H1 (cell line): ENCODE results near the gene MYBPC3. TPM values are rescaled to one million over a fixed set of nuclear protein-coding genes. Genes with fewer than 3 reads are reported as not detected.

Source experiments
- CTCF ChIA-PET: fragments of 300-600 bp; sonication (Branson Sonifier 250); formaldehyde crosslinking; loops from one replicate; lab custom pipeline; 2021; ENCODE audit not compliant: partially characterized antibody; lab: Charles Lee
- POLR2A ChIA-PET: fragments of 300-600 bp; sonication (Branson Sonifier 250); formaldehyde crosslinking; loops from one replicate; lab custom pipeline; 2021; ENCODE audit warnings: inconsistent platforms; ENCODE audit not compliant: partially characterized antibody; lab: Charles Lee
- DNase-seq, 2 experiments: peaks; one replicate each; pipeline versions ENCODE4 v3.0.0 to v3.0.0-alpha.2; 2010 to 2022; ENCODE audit warnings: low spot score in 2 of 2, low read depth in 1 of 2, mixed read lengths in 1 of 2
- FAIRE-seq: peaks from 2 replicates; lab custom pipeline; 2011; peaks lifted over from hg19 to GRCh38; lab: Jason Lieb, UNC
- H2AFZ ChIP-seq: 2 replicates; pipeline ENCODE4 v1.8.1; 2012; ENCODE audit warnings: low read length, inconsistent platforms
- H2AK5ac ChIP-seq: 2 replicates; pipeline ENCODE4 v1.6.1; 2013; ENCODE audit warnings: low read depth, low read length
- H2BK120ac ChIP-seq: replicated peaks from 2 replicates; pipeline ENCODE3; 2013; ENCODE audit warnings: low read depth, low read length, inconsistent platforms
- H2BK12ac ChIP-seq: 2 replicates; pipeline ENCODE4 v1.6.1; 2013; ENCODE audit warnings: low read depth, low read length
- H2BK15ac ChIP-seq: 2 replicates; pipeline ENCODE4 v1.6.1; 2013; ENCODE audit warnings: low read length
- H2BK20ac ChIP-seq: 2 replicates; pipeline ENCODE4 v1.6.1; 2013; ENCODE audit warnings: low read length
- H2BK5ac ChIP-seq: 2 replicates; pipeline ENCODE4 v1.6.1; 2013; ENCODE audit warnings: low read depth, low read length
- H3K14ac ChIP-seq: 2 replicates; pipeline ENCODE4 v1.6.1; 2013; ENCODE audit warnings: inconsistent platforms; ENCODE audit not compliant: insufficient read length
- H3K18ac ChIP-seq: 2 replicates; pipeline ENCODE4 v1.6.1; 2013; ENCODE audit warnings: low read length; ENCODE audit errors: extremely low read depth
- H3K23ac ChIP-seq: 2 replicates; pipeline ENCODE4 v1.6.1; 2013; ENCODE audit warnings: inconsistent platforms; ENCODE audit not compliant: insufficient read length
- H3K23me2 ChIP-seq: 2 replicates; pipeline ENCODE4 v1.6.1; 2013; ENCODE audit warnings: low read depth, low read length
- H3K27ac ChIP-seq: 2 replicates; pipeline ENCODE4 v1.6.1; 2011; ENCODE audit warnings: low read depth, low read length, inconsistent platforms
- H3K27me3 ChIP-seq, 4 experiments: replicated peaks in 1 of 4; 1 replicate in 1 of 4; 2 replicates in 3 of 4; pipeline versions ENCODE4 v1.6.1 to v1.8.1; 2011 to 2013; ENCODE audit warnings: low read length in 3 of 4, mild to moderate bottlenecking in 3 of 4, inconsistent platforms in 2 of 4, mixed read lengths in 2 of 4, moderate library complexity in 1 of 4; ENCODE audit not compliant: control insufficient read depth in 3 of 4, insufficient read depth in 3 of 4; ENCODE audit errors: extremely low read depth in 1 of 4
- H3K36me3 ChIP-seq, 4 experiments: 2 replicates each; pipeline versions ENCODE4 v1.6.1 to v1.8.1; 2011 to 2013; ENCODE audit warnings: mild to moderate bottlenecking in 4 of 4, low read length in 3 of 4, moderate library complexity in 2 of 4, control low read depth in 1 of 4, inconsistent platforms in 1 of 4; ENCODE audit not compliant: insufficient read depth in 4 of 4, control insufficient read depth in 2 of 4
- H3K4ac ChIP-seq: replicated peaks from 2 replicates; pipeline ENCODE3; 2013; ENCODE audit warnings: low read length, low read depth, mixed read lengths, inconsistent platforms; ENCODE audit not compliant: insufficient read length
- H3K4me1 ChIP-seq, 4 experiments: replicated peaks in 1 of 4; 1 replicate in 1 of 4; 2 replicates in 3 of 4; pipeline versions ENCODE4 v1.6.1 to v1.8.1; 2011 to 2013; ENCODE audit warnings: low read length in 3 of 4, inconsistent platforms in 2 of 4, mixed read lengths in 1 of 4; ENCODE audit not compliant: insufficient read depth in 4 of 4, control insufficient read depth in 3 of 4
- H3K4me2 ChIP-seq, 2 experiments: 2 replicates each; pipeline versions ENCODE4 v1.6.1 to v1.8.1; 2011 to 2013; ENCODE audit warnings: low read depth in 2 of 2, low read length in 2 of 2, control low read depth in 1 of 2, inconsistent platforms in 1 of 2, mild to moderate bottlenecking in 1 of 2; ENCODE audit not compliant: insufficient read depth in 1 of 2
- H3K4me3 ChIP-seq, 4 experiments: fragments of 200-600, 300-600 bp in 1 of 4; sonication (generic), shearing (Covaris generic), sonication (Bioruptor Twin) in 1 of 4; 2 replicates each; pipeline versions ENCODE4 v1.5.1 to v1.8.1; 2011 to 2016; ENCODE audit warnings: low read length in 4 of 4, low read depth in 3 of 4, control low read depth in 2 of 4, inconsistent platforms in 2 of 4, mild to moderate bottlenecking in 2 of 4, mixed read lengths in 1 of 4, moderate library complexity in 1 of 4; ENCODE audit not compliant: insufficient read depth in 2 of 4; ENCODE audit errors: extremely low read depth in 1 of 4
- H3K56ac ChIP-seq: replicated peaks from 2 replicates; pipeline ENCODE3; 2013; ENCODE audit warnings: low read depth, mild to moderate bottlenecking, mixed read lengths, low read length, inconsistent platforms; ENCODE audit not compliant: insufficient read length
- H3K79me1 ChIP-seq: 2 replicates; pipeline ENCODE4 v1.6.1; 2013; ENCODE audit warnings: low read depth, low read length, control low read depth
- H3K79me2 ChIP-seq, 2 experiments: 2 replicates each; pipeline versions ENCODE4 v1.6.1 to v1.8.1; 2012 to 2013; ENCODE audit warnings: low read length in 2 of 2, mild to moderate bottlenecking in 2 of 2, inconsistent platforms in 1 of 2; ENCODE audit not compliant: insufficient read depth in 2 of 2, control insufficient read depth in 1 of 2
- H3K9ac ChIP-seq, 4 experiments: replicated peaks in 1 of 4; 1 replicate in 1 of 4; 2 replicates in 3 of 4; pipeline versions ENCODE4 v1.6.1 to v1.8.1; 2011 to 2013; ENCODE audit warnings: low read depth in 3 of 4, low read length in 3 of 4, control low read depth in 2 of 4, mild to moderate bottlenecking in 2 of 4, moderate library complexity in 2 of 4, inconsistent platforms in 1 of 4; ENCODE audit errors: extremely low read depth in 1 of 4
- H3K9me3 ChIP-seq, 2 experiments: 2 replicates each; pipeline versions ENCODE4 v1.6.1 to v1.8.1; 2012 to 2013; ENCODE audit warnings: mild to moderate bottlenecking in 2 of 2, moderate library complexity in 2 of 2, control low read depth in 1 of 2, inconsistent platforms in 1 of 2, low read depth in 1 of 2, low read length in 1 of 2, mixed read lengths in 1 of 2; ENCODE audit not compliant: insufficient read depth in 2 of 2
- H4K20me1 ChIP-seq, 2 experiments: replicated peaks in 1 of 2; 2 replicates each; pipeline versions ENCODE3 to v1.8.1; 2011 to 2013; ENCODE audit warnings: inconsistent platforms in 2 of 2, low read length in 2 of 2, mild to moderate bottlenecking in 1 of 2; ENCODE audit not compliant: insufficient read depth in 2 of 2, control insufficient read depth in 1 of 2
- H4K5ac ChIP-seq: 2 replicates; pipeline ENCODE4 v1.6.1; 2013; ENCODE audit warnings: low read length, low read depth, mixed read lengths, inconsistent platforms; ENCODE audit not compliant: insufficient read length
- H4K8ac ChIP-seq: 2 replicates; pipeline ENCODE4 v1.8.0; 2013; ENCODE audit warnings: mild to moderate bottlenecking, moderate library complexity, low read length, inconsistent platforms; ENCODE audit not compliant: insufficient read depth; ENCODE audit errors: extremely low read depth
- H4K91ac ChIP-seq: replicated peaks from 2 replicates; pipeline ENCODE3; 2013; ENCODE audit warnings: low read length, mixed read lengths, inconsistent platforms; ENCODE audit not compliant: insufficient read length
- CTCF ChIP-seq, 3 experiments: IDR thresholded peaks; 1 replicate in 2 of 3; 2 replicates in 1 of 3; pipeline versions ENCODE4 v1.5.1 to v1.6.1; 2011; ENCODE audit warnings: low read length in 3 of 3, mild to moderate bottlenecking in 3 of 3, inconsistent platforms in 2 of 3, low read depth in 1 of 3, moderate library complexity in 1 of 3; ENCODE audit not compliant: insufficient read depth in 1 of 3; ENCODE audit errors: control extremely low read depth in 1 of 3
- EP300 ChIP-seq, 2 experiments: IDR thresholded peaks; 1 replicate in 1 of 2; 2 replicates in 1 of 2; pipeline ENCODE4 v1.6.1; 2011 to 2012; ENCODE audit warnings: low read depth in 2 of 2, low read length in 2 of 2, mild to moderate bottlenecking in 2 of 2, borderline replicate concordance in 1 of 2, inconsistent platforms in 1 of 2, moderate library complexity in 1 of 2
- FOSL1 ChIP-seq: IDR thresholded peaks from 2 replicates; pipeline ENCODE4 v1.6.1; 2011; ENCODE audit warnings: mild to moderate bottlenecking, low read depth, low read length, moderate library complexity; ENCODE audit not compliant: insufficient read depth
- JUND ChIP-seq: IDR thresholded peaks from 2 replicates; pipeline ENCODE4 v1.6.1; 2011; ENCODE audit warnings: mild to moderate bottlenecking, improper control_type of control experiment, low read length
- KDM1A ChIP-seq: fragments of 200-600, 300-600 bp; sonication (generic); IDR thresholded peaks from 2 replicates; pipeline ENCODE4 v1.7.1; 2016; ENCODE audit warnings: mild to moderate bottlenecking, low read length, borderline replicate concordance
- PHF8 ChIP-seq: fragments of 200-600 bp; sonication (generic); conservative IDR thresholded peaks from 2 replicates; pipeline ENCODE4 v1.7.1; 2012; ENCODE audit warnings: low read depth, mild to moderate bottlenecking, inconsistent platforms, low read length, moderate library complexity
- POLR2AphosphoS5 ChIP-seq: IDR thresholded peaks from 2 replicates; pipeline ENCODE4 v1.6.1; 2011; ENCODE audit warnings: low read depth, low read length
- RAD21 ChIP-seq, 2 experiments: IDR thresholded peaks in 1 of 2; conservative IDR thresholded peaks in 1 of 2; 2 replicates each; pipeline ENCODE4 v1.6.1; 2011; ENCODE audit warnings: low read depth in 2 of 2, low read length in 2 of 2, improper control_type of control experiment in 1 of 2, inconsistent platforms in 1 of 2, mild to moderate bottlenecking in 1 of 2, moderate library complexity in 1 of 2
- WGBS, 2 experiments: shearing (Covaris generic) in 1 of 2; methylation state at CpG; one replicate each; pipeline versions ENCODE4 v1.1.6 to v1.1.7; 2013 to 2015; ENCODE audit warnings: low lambda C conversion rate in 2 of 2, mixed read lengths in 2 of 2, inconsistent platforms in 1 of 2, low coverage in 1 of 2, missing lambda C conversion rate in 1 of 2; ENCODE audit not compliant: insufficient replicate concordance in 2 of 2, insufficient coverage in 1 of 2, insufficient read length in 1 of 2; ENCODE audit errors: extremely low coverage in 1 of 2, missing lambda C conversion rate in 1 of 2; 5-methylcytosine and 5-hydroxymethylcytosine counted together
- polyA plus RNA-seq, 7 experiments: library from polyadenylated mRNA; depleted of rRNA in 3 of 7; stranded (reverse) in 5 of 7; unstranded in 2 of 7; fragments of >200 nt in 5 of 7; fragments of 200-250 nt in 2 of 7; gene quantifications; 1 replicate in 5 of 7; 2 replicates in 1 of 7; 4 replicates in 1 of 7; pipeline versions ENCODE4 v1.2.1 to v1.2.3, GENCODE V29; 2011 to 2013; ENCODE audit warnings: missing spikeins in 2 of 7, mixed read lengths in 2 of 7
- total RNA-seq: library from RNA; stranded (reverse); fragmentation: NEBNext Ultra II Directional; extraction: Animal tissue kit (Norgen Biotek cat#: 25700); gene quantifications from 2 replicates; pipeline ENCODE4 v1.2.1, GENCODE V29; 2021

The MYBPC3 gene
- total and polyA plus RNA-seq, 2 of the 8 experiments (the other 6 are each of a cell fraction or from before 2014, with no cell fraction given): 0.05 TPM; not detected in 1

- no peak overlapping the region for H3K23ac ChIP-seq
- H4K20me1 ChIP-seq: peaks cover 0 to 1% of the 10 kb centered on the region in 2 experiments
- H3K4ac ChIP-seq: no peak overlapping the region
- no peak overlapping the region for H4K91ac ChIP-seq
- ChIA-PET CTCF (interaction anchor here (1.1 kb wide), 1 partner anchor 112 kb away, joined by 3 read pairs; no protein-coding TSS in a partner anchor), POLR2A (interaction anchor here (1.4 kb wide), 1 partner anchor 51 kb away, joined by 3 read pairs; the partner anchor contains the start of gene ACP2)
- H3K36me3 ChIP-seq: peaks cover 5 to 26% (median 12%) of the 10 kb centered on the region in 4 experiments; a peak in 6 of 8 replicates
- no peaks in the 10 kb centered on the region for H3K27me3 ChIP-seq
- no peaks in the 10 kb centered on the region for H3K4me1 ChIP-seq
- H3K9me3 ChIP-seq: no peaks in the 10 kb centered on the region
- H3K4me2 ChIP-seq: no peak overlapping the region
- no peak overlapping the region for H4K8ac ChIP-seq
- WGBS, 2 experiments: 93% methylated on average over 3 of the region's 3 CpGs; no CpG with 5 or more reads in 1 of the 2 experiments
- no peak overlapping the region for H2BK120ac ChIP-seq
- no peak overlapping the region for H2BK5ac ChIP-seq
- H3K14ac ChIP-seq: no peak overlapping the region
- DNase-seq (no peak), FAIRE-seq (no peak)
- H4K5ac ChIP-seq: no peak overlapping the region
- H3K9ac ChIP-seq: no peak overlapping the region
- H3K27ac ChIP-seq: no peak overlapping the region
- H2AFZ ChIP-seq: no peak overlapping the region
- no peak overlapping the region for H2BK12ac ChIP-seq
- no peaks in the 10 kb centered on the region for H3K79me1 ChIP-seq
- H2BK20ac ChIP-seq: no peak overlapping the region
- H3K23me2 ChIP-seq: no peaks in the 10 kb centered on the region
- no peak overlapping the region for H3K18ac ChIP-seq
- H3K79me2 ChIP-seq: no peaks in the 10 kb centered on the region
- no peak overlapping the region for H2AK5ac ChIP-seq
- H3K56ac ChIP-seq: no peak overlapping the region
- H3K4me3 ChIP-seq: no peak overlapping the region
- H2BK15ac ChIP-seq: no peak overlapping the region
- TF ChIP-seq RAD21 (IDR thresholded peaks at IDR 0.05 in 1 of 2, conservative IDR thresholded peaks at IDR 0.05 in 1 of 2; ENCODE audit: low read depth in 2 of 2, low read length in 2 of 2) (no peak), CTCF (IDR thresholded peaks at IDR 0.05; ENCODE audit: control extremely low read depth in 1 of 3, insufficient read depth in 1 of 3, low read depth in 1 of 3, low read length in 3 of 3) (no peak), KDM1A (no peak), FOSL1 (no peak), JUND (no peak), PHF8 (no peak), EP300 (IDR thresholded peaks at IDR 0.05; ENCODE audit: borderline replicate concordance in 1 of 2, low read depth in 2 of 2, low read length in 2 of 2) (no peak), POLR2AphosphoS5 (no peak)
These were observed 53.4 kb downstream of the MYBPC3 start for GRCh38 chr11:47299078-47299477.
